Smooth muscle cell (in vitro differentiated cells): ENCODE results near the gene PLEKHA8. TPM values are rescaled to one million over a fixed set of nuclear protein-coding genes. Genes with fewer than 3 reads are reported as not detected.
"Not testable (repeated sequence)": the region's sequence is repeated elsewhere in the genome, so short reads cannot be mapped to it uniquely, and the experiment has no call there.

Experiments used
- DNase-seq: peaks from one replicate; lab custom pipeline; 2025; ENCODE audit not compliant: unreplicated experiment; lab: John Stamatoyannopoulos, UW
- H2AFZ ChIP-seq: fragments of 200-600 bp; sonication (generic); 2 replicates; pipeline ENCODE4 v1.6.0; 2016; ENCODE audit warnings: antibody characterized with exemption, low read depth, mild to moderate bottlenecking
- H3F3A ChIP-seq: fragments of 200-600 bp; sonication (generic); 2 replicates; pipeline ENCODE4 v1.6.0; 2017; ENCODE audit warnings: antibody characterized with exemption, low read depth
- H3K27ac ChIP-seq: fragments of 200-600 bp; sonication (generic); 2 replicates; pipeline ENCODE4 v1.5.1; 2016; ENCODE audit warnings: low read depth, mild to moderate bottlenecking
- H3K27me3 ChIP-seq: fragments of 200-600 bp; sonication (generic); 2 replicates; pipeline ENCODE4 v1.6.1; 2016; ENCODE audit warnings: low read depth, mild to moderate bottlenecking
- H3K36me3 ChIP-seq: fragments of 200-600 bp; sonication (generic); 2 replicates; pipeline ENCODE4 v1.5.1; 2016; ENCODE audit warnings: low read depth
- H3K4me1 ChIP-seq: fragments of 200-600 bp; sonication (generic); 2 replicates; pipeline ENCODE4 v1.5.1; 2016; ENCODE audit warnings: low read depth
- H3K4me2 ChIP-seq: fragments of 200-600 bp; sonication (generic); 2 replicates; pipeline ENCODE4 v1.6.0; 2016; ENCODE audit warnings: mild to moderate bottlenecking
- H3K4me3 ChIP-seq: fragments of 200-600 bp; sonication (generic); 2 replicates; pipeline ENCODE4 v1.5.1; 2016; ENCODE audit warnings: mild to moderate bottlenecking
- H3K79me2 ChIP-seq: fragments of 200-600 bp; sonication (generic); 2 replicates; pipeline ENCODE4 v1.6.0; 2016; ENCODE audit warnings: low read depth, mild to moderate bottlenecking
- H3K9ac ChIP-seq: fragments of 200-600 bp; sonication (generic); 2 replicates; pipeline ENCODE4 v1.6.0; 2016; ENCODE audit warnings: low read depth
- H3K9me3 ChIP-seq: fragments of 200-600 bp; sonication (generic); replicated peaks from 2 replicates; pipeline ENCODE4 v1.5.1; 2016; ENCODE audit warnings: low read depth
- H4K20me1 ChIP-seq: fragments of 200-600 bp; sonication (generic); 2 replicates; pipeline ENCODE4 v1.6.0; 2016; ENCODE audit warnings: low read depth
- CTCF ChIP-seq: fragments of 200-600 bp; sonication (generic); IDR thresholded peaks from 2 replicates; pipeline ENCODE4 v1.5.1; 2017; ENCODE audit warnings: borderline replicate concordance, mild to moderate bottlenecking, antibody characterized with exemption; ENCODE audit not compliant: insufficient read depth, poor library complexity, severe bottlenecking
- WGBS: methylation state at CpG from one replicate; pipeline ENCODE4 v1.1.7; 2016; ENCODE audit warnings: low lambda C conversion rate; 5-methylcytosine and 5-hydroxymethylcytosine counted together
- polyA plus RNA-seq: library from polyadenylated mRNA; unstranded; fragments of >200 nt; fragmentation: Nextera tagmentation; extraction: Ambion mirVana; gene quantifications from 2 replicates; pipeline ENCODE4 v1.2.1, GENCODE V29; 2016
- total RNA-seq: library from RNA; depleted of rRNA; stranded (reverse); fragments of >200 nt; gene quantifications from 2 replicates; pipeline ENCODE4 v1.2.3, GENCODE V29; 2014

The PLEKHA8 gene
- total and polyA plus RNA-seq, 2 experiments from 2014 or later: 10.0 to 20.4 TPM

GRCh38 chr7:30093420-30093952, 65.3 kb downstream of the PLEKHA8 start:
- H3K9ac ChIP-seq: no peak overlapping the region
- H3K9me3 ChIP-seq: no peaks in the 10 kb centered on the region
- no peaks in the 10 kb centered on the region for H3K27me3 ChIP-seq
- H2AFZ ChIP-seq: no peak overlapping the region
- DNase-seq: no peak
- no peaks in the 10 kb centered on the region for H3K36me3 ChIP-seq
- TF ChIP-seq CTCF: no peak
- H3K4me3 ChIP-seq: no peak overlapping the region
- no peak overlapping the region for H3K27ac ChIP-seq
- no peaks in the 10 kb centered on the region for H4K20me1 ChIP-seq
- no peaks in the 10 kb centered on the region for H3F3A ChIP-seq
- no peak overlapping the region for H3K4me2 ChIP-seq
- H3K4me1 ChIP-seq: no peaks in the 10 kb centered on the region
- H3K79me2 ChIP-seq: no peaks in the 10 kb centered on the region
- 78% methylated on average over 5 of the region's 5 CpGs for WGBS

- not testable (repeated sequence) for H3K36me3 ChIP-seq, H3K27ac ChIP-seq, H4K20me1 ChIP-seq, DNase-seq, H3K79me2 ChIP-seq, H3F3A ChIP-seq, H3K9me3 ChIP-seq, H3K9ac ChIP-seq, H2AFZ ChIP-seq, H3K4me3 ChIP-seq, H3K4me1 ChIP-seq, H3K4me2 ChIP-seq, H3K27me3 ChIP-seq
- 97% methylated on average over 21 of the region's 21 CpGs for WGBS
These were observed 70.4 kb downstream of the PLEKHA8 start for GRCh38 chr7:30098599-30098998.

- Histone ChIP-seq H3K4me1 (no peaks in the 10 kb centered on the region), H3K9me3 (no peaks in the 10 kb centered on the region), H2AFZ (no peak overlapping the region), H3K9ac (no peak overlapping the region), H3F3A (no peaks in the 10 kb centered on the region), H3K4me3 (no peak overlapping the region), H3K27me3 (no peaks in the 10 kb centered on the region), H3K27ac (no peak overlapping the region), H4K20me1 (no peaks in the 10 kb centered on the region), H3K79me2 (no peaks in the 10 kb centered on the region), H3K4me2 (no peak overlapping the region), H3K36me3 (no peaks in the 10 kb centered on the region)
- no peak for DNase-seq
- no peak for TF ChIP-seq CTCF
- 97% methylated on average over 3 of the region's 3 CpGs for WGBS
These were observed 74.1 kb downstream of the PLEKHA8 start for GRCh38 chr7:30102281-30102680.

GRCh38 chr7:30104157-30104556, 75.9 kb downstream of the PLEKHA8 start:
- no peaks in the 10 kb centered on the region for H3K4me1 ChIP-seq
- no peak overlapping the region for H3K27ac ChIP-seq
- no peaks in the 10 kb centered on the region for H3K79me2 ChIP-seq
- WGBS: 84% methylated on average over 1 of the region's 1 CpG
- no peak overlapping the region for H3K4me2 ChIP-seq
- no peak overlapping the region for H3K9ac ChIP-seq
- no peak for TF ChIP-seq CTCF
- no peak for DNase-seq
- no peaks in the 10 kb centered on the region for H3K9me3 ChIP-seq
- no peaks in the 10 kb centered on the region for H3K27me3 ChIP-seq
- H2AFZ ChIP-seq: no peak overlapping the region
- no peak overlapping the region for H3K4me3 ChIP-seq
- no peaks in the 10 kb centered on the region for H3F3A ChIP-seq
- no peaks in the 10 kb centered on the region for H3K36me3 ChIP-seq
- H4K20me1 ChIP-seq: no peaks in the 10 kb centered on the region
